Muscle layer of duodenum (tissue), 2 donors: Measurements from ENCODE around the gene CPSF7.
"Not testable (repeated sequence)": the region's sequence is repeated elsewhere in the genome, so short reads cannot be mapped to it uniquely, and the experiment has no call there.

ENCODE experiments used
- H3K27ac ChIP-seq: one replicate; pipeline ENCODE4 v1.7.0; 2013; ENCODE audit warnings: mild to moderate bottlenecking, low read length
- H3K27me3 ChIP-seq: one replicate; pipeline ENCODE4 v1.7.0; 2013; ENCODE audit warnings: low read depth, mild to moderate bottlenecking, control low read depth, low read length
- H3K36me3 ChIP-seq, 2 donors: one replicate each; pipeline ENCODE4 v1.7.0; 2013; ENCODE audit warnings: low read length in 2 of 2, control low read depth in 1 of 2, mild to moderate bottlenecking in 1 of 2; ENCODE audit not compliant: insufficient read depth in 2 of 2, control insufficient read depth in 1 of 2
- H3K4me1 ChIP-seq, 2 donors: one replicate each; pipeline ENCODE4 v1.7.0; 2013; ENCODE audit warnings: low read length in 2 of 2, mild to moderate bottlenecking in 2 of 2, control low read depth in 1 of 2, moderate library complexity in 1 of 2; ENCODE audit not compliant: insufficient read depth in 2 of 2, control insufficient read depth in 1 of 2
- H3K4me3 ChIP-seq, 2 donors: one replicate each; pipeline ENCODE4 v1.7.0; 2013; ENCODE audit warnings: low read length in 2 of 2, low read depth in 1 of 2, mild to moderate bottlenecking in 1 of 2
- H3K9me3 ChIP-seq, 2 donors: one replicate each; pipeline ENCODE4 v1.7.0; 2013; ENCODE audit warnings: low read length in 2 of 2, control low read depth in 1 of 2, mild to moderate bottlenecking in 1 of 2; ENCODE audit not compliant: control insufficient read depth in 1 of 2
- donor health status: healthy.

The CPSF7 gene

GRCh38 chr11:61383859-61384258, 45.9 kb downstream of the CPSF7 start:
- H3K4me3 ChIP-seq, H3K27ac ChIP-seq, H3K9me3 ChIP-seq, H3K36me3 ChIP-seq, H3K27me3 ChIP-seq, H3K4me1 ChIP-seq: not testable (repeated sequence)

- Histone ChIP-seq H3K4me1 (peaks cover 0 to 4% of the 10 kb centered on the region in 2 donors), H3K9me3 (no peaks in the 10 kb centered on the region), H3K27me3 (no peaks in the 10 kb centered on the region), H3K27ac (no peak overlapping the region), H3K36me3 (peaks cover 0 to under 1% of the 10 kb centered on the region in 2 donors), H3K4me3 (no peak overlapping the region)
Observed at GRCh38 chr11:61380884-61381283, 48.9 kb downstream of the CPSF7 start.

GRCh38 chr11:61378713-61379313, 51.0 kb downstream of the CPSF7 start:
- Histone ChIP-seq H3K9me3 (no peaks in the 10 kb centered on the region), H3K36me3 (peaks cover 0 to 5% of the 10 kb centered on the region in 2 donors), H3K4me3 (no peak overlapping the region), H3K27me3 (no peaks in the 10 kb centered on the region), H3K4me1 (no peaks in the 10 kb centered on the region), H3K27ac (no peak overlapping the region)

- Histone ChIP-seq H3K36me3 (peaks cover 0 to 5% of the 10 kb centered on the region in 2 donors), H3K27me3 (no peaks in the 10 kb centered on the region), H3K4me1 (no peaks in the 10 kb centered on the region), H3K9me3 (no peaks in the 10 kb centered on the region), H3K4me3 (no peak overlapping the region), H3K27ac (no peak overlapping the region)
Observed at GRCh38 chr11:61377461-61378160, 52.2 kb downstream of the CPSF7 start.

GRCh38 chr11:61375761-61376108, 54.0 kb downstream of the CPSF7 start:
- no peaks in the 10 kb centered on the region for H3K27me3 ChIP-seq
- H3K4me3 ChIP-seq = no peak overlapping the region
- no peaks in the 10 kb centered on the region for H3K4me1 ChIP-seq
- peaks cover 0 to 5% of the 10 kb centered on the region in 2 donors for H3K36me3 ChIP-seq
- H3K27ac ChIP-seq = no peak overlapping the region
- no peaks in the 10 kb centered on the region for H3K9me3 ChIP-seq

GRCh38 chr11:61372659-61373420, 56.9 kb downstream of the CPSF7 start:
- H3K36me3 ChIP-seq = peaks cover 18 to 33% of the 10 kb centered on the region in 2 donors
- peaks cover 0 to 3% of the 10 kb centered on the region in 2 donors for H3K4me1 ChIP-seq
- no peaks in the 10 kb centered on the region for H3K9me3 ChIP-seq
- no peak overlapping the region for H3K4me3 ChIP-seq
- no peaks in the 10 kb centered on the region for H3K27me3 ChIP-seq
- H3K27ac ChIP-seq = no peak overlapping the region

GRCh38 chr11:61370349-61371005, 59.3 kb downstream of the CPSF7 start:
- H3K27me3 ChIP-seq = no peaks in the 10 kb centered on the region
- no peaks in the 10 kb centered on the region for H3K9me3 ChIP-seq
- H3K36me3 ChIP-seq = peaks cover 36 to 52% of the 10 kb centered on the region in 2 donors
- H3K27ac ChIP-seq = no peak overlapping the region
- H3K4me3 ChIP-seq = no peak overlapping the region
- H3K4me1 ChIP-seq = peaks cover 0 to 3% of the 10 kb centered on the region in 2 donors

GRCh38 chr11:61369372-61370348, 60.1 kb downstream of the CPSF7 start:
- no peaks in the 10 kb centered on the region for H3K27me3 ChIP-seq
- no peaks in the 10 kb centered on the region for H3K9me3 ChIP-seq
- H3K27ac ChIP-seq = no peak overlapping the region
- peaks cover 0 to 3% of the 10 kb centered on the region in 2 donors for H3K4me1 ChIP-seq
- H3K36me3 ChIP-seq = peaks cover 37 to 56% of the 10 kb centered on the region in 2 donors
- H3K4me3 ChIP-seq = no peak overlapping the region

GRCh38 chr11:61368646-61369045, 61.1 kb downstream of the CPSF7 start:
- no peaks in the 10 kb centered on the region for H3K9me3 ChIP-seq
- H3K36me3 ChIP-seq = peaks cover 44 to 66% of the 10 kb centered on the region in 2 donors
- no peak overlapping the region for H3K27ac ChIP-seq
- H3K4me1 ChIP-seq = peaks cover under 1 to 3% of the 10 kb centered on the region in 2 donors
- no peaks in the 10 kb centered on the region for H3K27me3 ChIP-seq
- no peak overlapping the region for H3K4me3 ChIP-seq

- peaks cover 3 to 11% of the 10 kb centered on the region in 2 donors for H3K4me1 ChIP-seq
- no peak overlapping the region for H3K27ac ChIP-seq
- peaks cover 48 to 66% of the 10 kb centered on the region in 2 donors for H3K36me3 ChIP-seq
Observed at GRCh38 chr11:61367406-61367805, 62.4 kb downstream of the CPSF7 start.

More at GRCh38 chr11:61367406-61367805, 62.4 kb downstream of the CPSF7 start:
- Histone ChIP-seq H3K9me3 (no peaks in the 10 kb centered on the region), H3K27me3 (no peaks in the 10 kb centered on the region), H3K4me3 (no peak overlapping the region)
